HG03159 (cell line): Measurements from ENCODE around the gene MACROD1.

Source experiments
- ATAC-seq: cut with Tn5 transposase; IDR thresholded peaks from one replicate; pipeline ENCODE4 v1.9.1; 2021; ENCODE audit warnings: mild to moderate bottlenecking, moderate library complexity; ENCODE audit not compliant: unreplicated experiment

MACROD1 gene

GRCh38 chr11:64114231-64114630 lies 51.7 kb downstream of the MACROD1 start:
- no peak for ATAC-seq

DNA sequence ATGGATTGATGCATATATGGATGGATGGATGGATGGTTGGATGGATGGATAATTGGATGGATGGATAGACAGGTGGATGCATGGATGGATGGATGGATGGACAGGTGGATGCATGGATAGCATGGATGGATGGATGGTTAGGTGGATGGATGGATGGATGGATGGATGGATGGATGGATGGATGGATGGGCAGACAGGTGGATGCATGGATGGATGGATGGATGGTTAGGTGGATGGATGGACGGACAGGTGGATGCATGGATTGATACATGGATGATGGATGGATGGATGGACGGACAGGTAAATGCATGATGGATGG lies 52.5 kb downstream of the MACROD1 start:
- ATAC-seq, result no peak

- ATAC-seq, result no peak
These were observed 53.0 kb downstream of the MACROD1 start for GRCh38 chr11:64112771-64113461.

GRCh38 chr11:64110465-64111375 lies 55.2 kb downstream of the MACROD1 start:
- ATAC-seq, result no peak

- ATAC-seq, result no peak
These were observed 56.6 kb downstream of the MACROD1 start for GRCh38 chr11:64109332-64109731.

DNA sequence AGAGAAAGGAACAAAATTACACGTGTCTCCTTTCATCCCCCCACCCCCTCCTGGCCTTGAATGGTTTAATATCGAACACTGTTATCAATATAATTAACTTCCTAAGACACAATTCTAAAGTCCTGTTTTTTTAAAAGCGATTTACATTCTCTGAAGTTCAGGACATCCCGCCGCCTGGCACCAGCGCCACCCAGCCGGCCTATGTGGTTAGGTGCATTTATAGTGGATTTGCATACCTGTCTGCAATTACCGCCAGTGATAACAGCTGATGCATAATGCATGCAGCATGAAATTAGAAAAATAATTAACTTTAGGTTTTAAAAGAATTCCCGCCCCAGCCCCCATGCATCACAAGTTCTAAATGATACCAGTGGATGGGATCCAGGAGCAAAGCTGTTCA lies 58.6 kb downstream of the MACROD1 start:
- ATAC-seq, result no peak

GRCh38 chr11:64104632-64105031 lies 61.3 kb downstream of the MACROD1 start:
- no peak for ATAC-seq

- no peak for ATAC-seq
These were observed 62.5 kb downstream of the MACROD1 start for GRCh38 chr11:64103277-64103985.

DNA sequence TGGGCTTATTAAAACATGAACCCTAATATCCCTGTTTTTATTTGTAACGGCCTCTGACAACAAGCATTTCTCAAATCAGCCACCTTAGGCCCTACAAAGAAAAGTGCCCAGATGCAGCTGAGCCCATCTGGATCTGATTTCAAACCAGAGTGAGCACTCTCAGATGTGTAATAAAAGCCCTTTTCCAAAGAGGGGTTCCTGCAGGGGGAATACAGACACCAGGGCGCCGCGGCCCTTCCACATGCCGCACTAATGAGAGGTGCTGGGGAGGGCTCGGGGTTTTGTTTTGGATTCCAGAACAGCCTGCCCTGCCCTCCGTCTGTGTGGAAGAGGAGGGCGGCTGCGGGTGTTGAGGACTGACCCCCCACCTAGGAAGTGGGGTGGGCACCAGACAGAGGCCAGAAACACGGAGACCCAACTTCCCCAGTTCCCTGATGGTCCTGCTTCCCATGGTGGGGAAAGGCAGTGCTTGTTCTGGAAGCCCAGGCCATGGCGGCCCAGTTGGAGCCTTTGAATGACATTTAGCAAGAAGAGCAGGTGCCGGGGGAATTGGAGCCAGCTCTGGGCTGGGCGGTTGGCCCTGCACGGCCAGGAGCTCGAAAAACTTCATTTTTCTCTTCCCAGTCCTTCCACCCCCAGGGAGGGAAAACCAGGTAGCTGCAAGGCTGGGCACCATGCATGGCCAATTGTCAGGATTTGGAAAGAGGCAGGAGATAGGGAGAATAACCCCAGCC lies 63.7 kb downstream of the MACROD1 start:
- no peak for ATAC-seq

GRCh38 chr11:64101461-64101860 lies 64.5 kb downstream of the MACROD1 start:
- no peak for ATAC-seq

- no peak for ATAC-seq
These were observed 65.0 kb downstream of the MACROD1 start for GRCh38 chr11:64100782-64101353.

DNA sequence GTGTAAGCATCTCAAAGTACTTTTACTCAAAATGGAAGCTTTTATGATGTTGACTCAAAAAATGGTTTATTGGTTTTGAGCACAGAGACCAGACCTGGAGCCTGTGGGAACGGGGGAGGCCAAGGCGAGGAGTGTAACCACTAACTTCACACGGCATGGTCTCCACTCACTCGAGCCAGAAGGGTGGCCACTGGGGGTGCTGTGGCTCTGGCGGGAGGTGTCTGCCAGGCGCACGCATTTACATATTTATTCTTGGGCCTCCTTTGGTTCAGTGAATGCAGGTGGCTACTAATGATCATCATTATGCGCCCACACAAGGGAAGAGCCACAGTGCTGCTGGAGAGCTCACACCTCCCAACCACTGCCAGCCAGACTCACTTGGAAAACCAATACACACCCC lies 65.6 kb downstream of the MACROD1 start:
- no peak for ATAC-seq

DNA sequence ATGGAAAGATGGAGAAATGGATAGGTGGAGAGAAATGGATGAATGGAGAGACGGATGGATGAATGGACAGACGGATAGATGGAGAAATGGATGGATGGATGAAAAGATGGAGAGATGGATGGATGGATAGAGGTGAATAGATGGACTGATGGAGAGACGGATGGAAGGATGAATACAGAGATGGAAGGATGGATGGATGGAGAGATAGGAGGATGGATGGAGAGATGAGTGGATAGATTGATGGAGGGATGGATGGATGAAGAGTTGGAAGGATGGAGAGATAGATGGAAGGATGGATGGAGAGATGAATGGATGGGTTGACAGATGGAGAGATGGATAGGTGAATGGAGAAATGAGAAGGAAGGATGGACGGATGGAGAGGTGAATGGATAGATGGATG lies 66.5 kb downstream of the MACROD1 start:
- no peak for ATAC-seq

DNA sequence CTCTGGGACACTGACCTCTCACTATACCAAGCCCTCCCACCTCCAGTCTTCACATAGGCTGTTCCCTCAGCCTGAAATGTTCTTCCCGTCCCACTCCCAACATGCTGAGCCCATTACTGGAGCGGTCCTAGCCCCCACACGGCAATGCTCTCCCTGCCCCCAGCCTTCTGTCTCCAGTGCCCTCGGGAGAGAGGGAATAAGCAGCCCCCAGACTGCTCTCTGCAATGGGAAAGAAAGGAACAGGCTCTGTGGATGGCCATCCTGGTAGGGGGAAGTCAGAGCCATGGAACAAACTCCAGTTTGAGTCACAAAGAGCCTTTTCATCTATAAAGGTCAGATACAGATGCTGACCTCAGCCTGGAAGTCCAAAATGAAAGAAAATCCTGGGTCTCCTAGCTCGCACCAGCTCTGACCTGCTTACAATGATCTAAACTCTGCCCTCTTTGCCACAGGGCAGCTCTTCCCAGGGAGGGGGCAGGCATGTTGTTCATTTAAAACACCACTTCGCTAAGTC lies 67.5 kb downstream of the MACROD1 start:
- ATAC-seq, result no peak

GRCh38 chr11:64097468-64098317 lies 68.2 kb downstream of the MACROD1 start:
- ATAC-seq, result no peak

DNA sequence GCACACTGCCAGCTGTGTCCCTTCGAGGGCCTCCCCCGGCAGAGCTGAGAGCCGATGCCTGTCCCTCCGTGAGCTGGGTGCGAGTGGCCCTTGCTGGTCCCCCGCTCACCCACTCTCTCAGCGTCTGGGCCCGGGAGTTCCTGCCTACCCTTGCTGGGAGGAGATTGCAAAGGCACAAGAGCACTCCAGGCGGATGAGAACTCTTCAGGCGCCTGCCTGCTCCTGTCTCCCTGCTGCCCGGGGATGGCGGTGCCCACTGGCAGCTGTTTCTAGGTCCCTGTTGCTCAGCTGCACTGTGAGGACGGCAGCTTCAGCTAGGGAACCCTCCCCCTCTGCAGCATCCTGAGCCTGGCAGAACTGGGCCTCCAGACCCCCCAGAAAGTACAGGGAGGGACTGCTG lies 69.1 kb downstream of the MACROD1 start:
- no peak for ATAC-seq

- ATAC-seq, result no peak
These were observed 70.0 kb downstream of the MACROD1 start for GRCh38 chr11:64095949-64096348.

- ATAC-seq, result no peak
These were observed 70.6 kb downstream of the MACROD1 start for GRCh38 chr11:64095273-64095817.
